Stimulated activated memory B cell treated with anti-CD40 and anti-IgM and Interleukin-4, amounts not matched to agents 10 μg/mL and 1 μg/mL and 100 μg/mL, for 72 hours (primary cell): Measurements from ENCODE around the gene NWD2.
A peak's percentile ranks its signal among the peaks of the same experiment; 100 is the strongest.

Experiments used
- ATAC-seq: fragments of 150-1000 bp; cut with Tn5 transposase; 2 replicates; pipeline ENCODE4 v1.10.0; 2021
- H3K27ac Mint-ChIP-seq: one replicate; pipeline ENCODE4 v1.8.0; 2022; ENCODE audit warnings: mild to moderate bottlenecking, mixed read lengths
- H3K27me3 Mint-ChIP-seq: one replicate; pipeline ENCODE4 v1.8.0; 2022; ENCODE audit warnings: mixed read lengths
- H3K36me3 Mint-ChIP-seq: one replicate; pipeline ENCODE4 v1.8.0; 2022; ENCODE audit warnings: mixed read lengths
- H3K4me1 Mint-ChIP-seq: one replicate; pipeline ENCODE4 v1.8.0; 2022; ENCODE audit warnings: mixed read lengths
- H3K4me3 Mint-ChIP-seq: one replicate; pipeline ENCODE4 v1.8.0; 2022; ENCODE audit warnings: mild to moderate bottlenecking, moderate library complexity, mixed read lengths
- H3K9me3 Mint-ChIP-seq: one replicate; pipeline ENCODE4 v1.8.0; 2022; ENCODE audit warnings: mixed read lengths

NWD2 gene

GRCh38 chr4:37338972-37339371 lies 94.4 kb downstream of the NWD2 start:
- Mint-ChIP-seq H3K27ac (no peak overlapping the region), H3K27me3 (no peaks in the 10 kb centered on the region), H3K4me3 (no peak overlapping the region), H3K36me3 (no peaks in the 10 kb centered on the region), H3K9me3 (peaks cover 9% of the 10 kb centered on the region), H3K4me1 (no peaks in the 10 kb centered on the region)
- ATAC-seq: no peak

DNA sequence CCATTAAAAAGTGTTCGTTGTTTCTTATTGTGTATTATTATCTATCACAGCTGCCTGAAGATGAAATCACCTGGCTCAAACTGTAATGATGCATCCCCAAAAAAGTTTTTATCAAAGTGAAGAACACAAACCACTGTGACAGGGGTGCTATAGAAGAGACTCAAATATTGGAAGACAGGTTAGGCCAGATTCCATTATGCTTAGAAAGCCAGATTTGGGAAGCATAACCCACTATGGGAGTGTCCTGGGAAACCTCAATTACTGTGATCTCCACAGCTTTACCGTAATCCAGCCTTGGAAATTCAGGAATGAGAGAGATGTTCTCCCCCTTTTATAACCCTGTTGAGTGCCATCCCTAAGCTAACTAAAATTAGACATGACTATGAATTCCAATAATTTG lies 114.2 kb downstream of the NWD2 start:
- Mint-ChIP-seq H3K27ac (no peak overlapping the region), H3K9me3 (no peaks in the 10 kb centered on the region), H3K36me3 (no peaks in the 10 kb centered on the region), H3K4me3 (no peak overlapping the region), H3K27me3 (peaks cover 16% of the 10 kb centered on the region), H3K4me1 (no peaks in the 10 kb centered on the region)
- no peak for ATAC-seq

DNA sequence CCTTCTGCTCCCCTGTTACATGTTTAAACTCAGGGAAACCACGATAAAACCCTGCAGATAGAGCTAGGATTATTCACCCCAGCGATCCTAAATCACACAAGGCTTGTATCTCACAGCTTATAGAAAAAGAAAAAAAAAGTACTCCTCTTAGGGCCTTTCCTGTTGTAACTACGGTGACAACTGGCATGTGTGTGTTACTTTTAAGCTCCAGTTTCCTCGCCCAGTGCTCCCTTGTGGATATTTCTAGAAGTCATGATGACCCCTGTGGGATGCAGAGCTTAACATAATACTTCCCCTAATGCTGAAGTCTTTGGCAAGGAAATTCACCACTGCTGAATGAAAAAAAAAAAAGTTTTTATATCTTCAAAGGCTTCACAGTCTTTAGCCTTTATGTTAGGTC lies 114.7 kb downstream of the NWD2 start:
- Mint-ChIP-seq H3K36me3 (no peaks in the 10 kb centered on the region), H3K4me3 (no peak overlapping the region), H3K27ac (no peak overlapping the region), H3K4me1 (no peaks in the 10 kb centered on the region), H3K9me3 (no peaks in the 10 kb centered on the region), H3K27me3 (peaks cover 16% of the 10 kb centered on the region)
- no peak for ATAC-seq

GRCh38 chr4:37365888-37366287 lies 121.3 kb downstream of the NWD2 start:
- ATAC-seq: no peak
- H3K27ac Mint-ChIP-seq: no peak overlapping the region
- H3K9me3 Mint-ChIP-seq: no peaks in the 10 kb centered on the region
- H3K4me3 Mint-ChIP-seq: no peak overlapping the region
- no peaks in the 10 kb centered on the region for H3K36me3 Mint-ChIP-seq
- H3K27me3 Mint-ChIP-seq: no peaks in the 10 kb centered on the region
- H3K4me1 Mint-ChIP-seq: no peaks in the 10 kb centered on the region

DNA sequence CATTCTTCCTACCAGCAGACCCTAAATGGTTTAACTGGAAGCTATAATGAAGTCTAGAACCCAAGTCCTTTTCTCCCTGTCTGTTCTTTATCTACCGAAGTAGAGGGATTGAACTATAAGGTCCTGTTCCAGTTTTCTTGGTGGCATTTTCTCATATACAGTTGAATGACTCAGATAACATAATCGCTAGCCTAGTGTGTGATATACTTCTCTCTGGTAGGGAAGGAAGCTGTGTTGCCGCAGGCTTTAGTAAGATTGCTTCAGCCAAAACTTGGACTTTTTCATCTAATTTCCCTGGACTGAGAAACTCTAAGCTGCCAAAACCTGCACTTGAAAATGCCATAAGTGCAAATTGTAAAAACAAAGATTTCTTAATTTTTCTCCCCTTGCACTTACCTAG lies 123.4 kb downstream of the NWD2 start:
- no peaks in the 10 kb centered on the region for H3K4me1 Mint-ChIP-seq
- no peak overlapping the region for H3K27ac Mint-ChIP-seq
- H3K36me3 Mint-ChIP-seq: no peaks in the 10 kb centered on the region
- ATAC-seq: no peak
- no peaks in the 10 kb centered on the region for H3K27me3 Mint-ChIP-seq
- H3K9me3 Mint-ChIP-seq: no peaks in the 10 kb centered on the region
- no peak overlapping the region for H3K4me3 Mint-ChIP-seq

- Mint-ChIP-seq H3K9me3 (no peaks in the 10 kb centered on the region), H3K27me3 (no peaks in the 10 kb centered on the region), H3K4me3 (no peak overlapping the region), H3K36me3 (no peaks in the 10 kb centered on the region), H3K27ac (no peak overlapping the region), H3K4me1 (no peaks in the 10 kb centered on the region)
- ATAC-seq: no peak
Measured at GRCh38 chr4:37370052-37370451, 125.5 kb downstream of the NWD2 start.

GRCh38 chr4:37381040-37381668 lies 136.6 kb downstream of the NWD2 start:
- ATAC-seq: peak; percentile 12

GRCh38 chr4:37383579-37384229 lies 139.2 kb downstream of the NWD2 start:
- no peak for ATAC-seq
- H3K4me1 Mint-ChIP-seq: no peaks in the 10 kb centered on the region
- H3K4me3 Mint-ChIP-seq: no peak overlapping the region
- no peak overlapping the region for H3K27ac Mint-ChIP-seq
- no peaks in the 10 kb centered on the region for H3K9me3 Mint-ChIP-seq
- H3K36me3 Mint-ChIP-seq: no peaks in the 10 kb centered on the region
- peaks cover 8% of the 10 kb centered on the region for H3K27me3 Mint-ChIP-seq

More at GRCh38 chr4:37381040-37381668, 136.6 kb downstream of the NWD2 start:
- Mint-ChIP-seq H3K4me3 (no peak overlapping the region), H3K36me3 (no peaks in the 10 kb centered on the region), H3K9me3 (no peaks in the 10 kb centered on the region), H3K4me1 (no peaks in the 10 kb centered on the region), H3K27me3 (peaks cover 8% of the 10 kb centered on the region), H3K27ac (no peak overlapping the region)

DNA sequence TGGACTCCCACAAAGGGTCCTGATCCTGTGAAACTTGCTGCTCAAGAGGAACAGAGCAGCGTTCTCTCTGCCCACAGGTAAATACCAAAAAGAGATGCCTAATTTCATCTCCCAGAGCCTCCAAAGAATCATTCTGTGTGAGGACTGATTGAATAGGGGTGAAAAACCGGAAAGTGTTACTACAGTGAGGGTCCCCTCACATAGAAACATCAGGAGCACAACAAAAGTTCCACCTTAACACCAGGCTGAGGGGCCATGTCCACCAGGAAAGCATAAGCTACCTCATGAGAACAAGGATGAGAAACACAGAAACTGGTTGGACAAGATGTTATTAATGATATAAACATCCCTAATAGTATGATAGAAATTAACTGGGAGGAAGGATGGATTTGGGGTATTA lies 140.9 kb downstream of the NWD2 start:
- Mint-ChIP-seq H3K27ac (no peak overlapping the region), H3K27me3 (peaks cover 8% of the 10 kb centered on the region), H3K4me3 (no peak overlapping the region), H3K9me3 (no peaks in the 10 kb centered on the region), H3K36me3 (no peaks in the 10 kb centered on the region), H3K4me1 (no peaks in the 10 kb centered on the region)
- no peak for ATAC-seq

DNA sequence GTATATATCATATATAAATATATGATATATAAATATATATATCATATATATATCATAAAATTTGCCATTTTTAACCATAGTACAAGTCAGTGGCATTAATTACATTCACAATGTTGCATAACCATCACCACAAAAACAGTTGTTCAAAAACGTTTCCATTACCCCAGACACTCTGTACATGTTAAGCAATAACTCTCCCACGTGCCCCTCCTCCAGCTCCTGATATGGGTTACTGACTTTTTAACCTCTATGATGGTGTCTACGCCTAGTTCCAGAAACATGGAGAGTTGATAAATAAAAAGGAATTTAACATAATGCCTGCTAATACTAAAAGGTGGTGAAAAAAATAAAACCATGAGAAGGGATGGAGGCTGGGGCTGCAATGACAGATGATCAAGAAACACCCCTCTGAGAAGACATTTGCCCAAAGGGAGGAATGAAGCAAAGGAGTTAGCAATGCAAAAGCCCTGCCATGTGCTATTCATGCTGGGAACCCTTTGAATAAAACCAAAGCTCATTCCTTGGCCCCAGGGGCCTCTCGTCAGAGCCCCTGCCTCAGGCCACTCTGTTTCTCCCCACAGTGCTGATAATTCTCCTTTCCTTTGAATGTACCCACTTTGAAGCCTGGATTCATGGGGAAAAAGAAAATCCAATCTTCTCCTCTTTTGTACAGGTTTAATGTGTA lies 144.3 kb downstream of the NWD2 start:
- no peaks in the 10 kb centered on the region for H3K36me3 Mint-ChIP-seq
- H3K4me1 Mint-ChIP-seq: peaks cover 3% of the 10 kb centered on the region
- H3K27me3 Mint-ChIP-seq: peaks cover 3% of the 10 kb centered on the region
- no peak overlapping the region for H3K4me3 Mint-ChIP-seq
- H3K9me3 Mint-ChIP-seq: no peaks in the 10 kb centered on the region
- no peak for ATAC-seq
- H3K27ac Mint-ChIP-seq: no peak overlapping the region

- Mint-ChIP-seq H3K9me3 (no peaks in the 10 kb centered on the region), H3K4me1 (peaks cover 6% of the 10 kb centered on the region), H3K36me3 (no peaks in the 10 kb centered on the region), H3K27ac (no peak overlapping the region), H3K4me3 (no peak overlapping the region), H3K27me3 (peaks cover 7% of the 10 kb centered on the region)
- no peak for ATAC-seq
Measured at GRCh38 chr4:37389366-37389765, 144.8 kb downstream of the NWD2 start.

DNA sequence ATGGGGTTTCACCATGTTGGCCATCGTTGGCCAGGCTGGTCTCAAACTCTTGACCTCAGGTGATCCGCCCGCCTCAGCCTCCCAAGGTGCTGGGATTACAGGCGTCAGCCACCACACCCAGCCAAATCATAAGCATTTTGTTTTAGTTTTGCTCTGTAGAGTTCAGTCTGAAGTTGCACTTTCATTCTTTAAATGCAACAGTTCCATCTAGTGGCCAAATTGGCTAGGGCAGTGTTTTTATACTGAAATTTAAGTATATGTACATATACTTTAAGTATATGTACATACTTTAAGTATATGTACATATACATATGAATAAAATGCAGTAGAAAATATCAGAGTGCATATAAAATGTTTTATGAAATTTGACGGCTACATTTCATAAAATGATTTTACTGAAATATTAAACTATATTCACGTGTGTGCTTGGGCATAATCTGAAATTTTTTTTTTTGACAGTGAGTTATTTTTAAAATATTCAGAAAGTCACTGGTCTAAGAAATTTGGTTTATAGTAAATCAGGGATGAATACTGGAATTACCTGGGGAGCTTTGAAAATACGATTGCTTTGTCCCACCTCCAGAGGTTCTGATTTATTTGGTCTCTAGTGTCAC lies 145.5 kb downstream of the NWD2 start:
- H3K36me3 Mint-ChIP-seq: no peaks in the 10 kb centered on the region

DNA sequence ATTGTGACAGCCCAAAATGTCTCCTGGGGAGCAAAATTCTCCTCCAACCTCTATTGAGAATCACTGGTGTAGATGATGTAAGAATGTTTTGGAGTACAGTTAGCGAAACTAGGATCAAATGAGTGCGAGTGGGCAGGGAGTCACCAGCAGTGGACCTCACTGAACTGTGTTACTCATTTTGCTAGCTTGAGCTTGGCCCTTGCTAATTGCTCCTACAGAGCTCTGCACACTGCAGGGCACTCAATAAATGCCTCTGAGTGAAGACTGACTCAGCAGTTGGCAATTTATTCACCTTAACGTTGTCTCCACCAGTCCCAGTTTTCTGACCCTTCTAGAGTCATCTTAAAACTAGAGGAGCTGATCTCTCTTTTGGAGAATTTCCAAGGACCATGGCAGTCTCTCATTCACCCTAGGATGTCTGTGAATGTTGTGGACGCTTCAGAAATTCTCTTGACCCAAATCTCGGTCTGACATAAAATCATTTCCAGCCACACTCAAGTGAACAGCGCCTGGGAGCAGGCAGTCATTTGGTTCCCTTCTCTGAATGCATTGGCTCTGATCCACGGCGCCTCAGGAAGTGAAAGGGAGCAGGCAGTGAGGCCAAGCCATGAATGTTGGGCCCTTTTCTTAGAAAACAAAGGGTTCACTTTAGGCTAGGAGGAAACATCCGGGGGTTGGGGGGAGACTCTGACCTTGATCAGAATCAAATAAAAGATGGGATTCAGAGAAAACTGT lies 148.1 kb downstream of the NWD2 start:
- Mint-ChIP-seq H3K27me3 (peaks cover 23% of the 10 kb centered on the region), H3K4me1 (peaks cover 6% of the 10 kb centered on the region), H3K9me3 (no peaks in the 10 kb centered on the region), H3K27ac (no peak overlapping the region), H3K36me3 (no peaks in the 10 kb centered on the region), H3K4me3 (no peak overlapping the region)
- no peak for ATAC-seq

More for the DNA sequence above, 145.5 kb downstream of the NWD2 start:
- Mint-ChIP-seq H3K4me3 (no peak overlapping the region), H3K27me3 (peaks cover 13% of the 10 kb centered on the region), H3K4me1 (peaks cover 6% of the 10 kb centered on the region), H3K9me3 (no peaks in the 10 kb centered on the region), H3K27ac (no peak overlapping the region)
- ATAC-seq: no peak

DNA sequence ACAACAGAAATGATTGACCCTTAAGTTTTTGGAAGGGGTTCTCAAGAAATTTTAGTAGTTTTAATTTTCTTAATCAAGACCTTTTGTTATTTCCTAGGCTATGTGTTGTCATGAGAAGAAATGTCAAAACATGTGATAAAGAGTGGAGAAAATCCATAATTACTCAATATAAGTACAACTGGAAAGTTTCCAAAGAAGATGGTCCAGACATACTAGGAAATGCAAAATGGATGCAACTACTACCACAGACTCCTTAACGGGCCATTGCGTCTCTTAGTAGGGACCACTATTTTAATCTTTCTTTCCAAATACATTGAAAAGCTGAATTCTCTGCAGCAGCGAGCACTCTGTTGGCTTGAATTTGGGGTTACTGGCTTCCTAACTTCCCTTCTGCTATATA lies 148.8 kb downstream of the NWD2 start:
- Mint-ChIP-seq H3K9me3 (no peaks in the 10 kb centered on the region), H3K4me1 (peaks cover 6% of the 10 kb centered on the region), H3K27me3 (peaks cover 23% of the 10 kb centered on the region), H3K36me3 (no peaks in the 10 kb centered on the region), H3K27ac (no peak overlapping the region), H3K4me3 (no peak overlapping the region)
- ATAC-seq: no peak

GRCh38 chr4:37393889-37394288 lies 149.3 kb downstream of the NWD2 start:
- Mint-ChIP-seq H3K4me3 (no peak overlapping the region), H3K27ac (no peak overlapping the region), H3K9me3 (no peaks in the 10 kb centered on the region), H3K27me3 (peaks cover 23% of the 10 kb centered on the region), H3K36me3 (no peaks in the 10 kb centered on the region), H3K4me1 (peaks cover 6% of the 10 kb centered on the region)
- ATAC-seq: no peak
